Osteoblast (primary cell): ENCODE data around the gene ANKRD33B. TPM values are rescaled to one million over a fixed set of nuclear protein-coding genes. Genes with fewer than 3 reads are reported as not detected.

ENCODE experiments used
- DNase-seq: peaks from one replicate; pipeline ENCODE4 v3.0.0; 2011; ENCODE audit warnings: low spot score, mixed read lengths; ENCODE audit not compliant: insufficient read length; ENCODE audit errors: missing footprints
- H2AFZ ChIP-seq: 2 replicates; pipeline ENCODE4 v1.6.0; 2011; ENCODE audit warnings: mild to moderate bottlenecking, low read length
- H3K27ac ChIP-seq: 2 replicates; pipeline ENCODE4 v1.5.1; 2011; ENCODE audit warnings: mild to moderate bottlenecking, low read depth, low read length, moderate library complexity
- H3K27me3 ChIP-seq: 2 replicates; pipeline ENCODE4 v1.6.0; 2012; ENCODE audit warnings: mild to moderate bottlenecking, control low read depth, inconsistent platforms, low read length, moderate library complexity; ENCODE audit not compliant: insufficient read depth
- H3K36me3 ChIP-seq: 2 replicates; pipeline ENCODE4 v1.5.1; 2011; ENCODE audit warnings: mild to moderate bottlenecking, low read length, control low read depth, moderate library complexity; ENCODE audit not compliant: insufficient read depth
- H3K4me1 ChIP-seq: 2 replicates; pipeline ENCODE4 v1.5.1; 2011; ENCODE audit warnings: mild to moderate bottlenecking, low read length, control low read depth, moderate library complexity; ENCODE audit not compliant: insufficient read depth
- H3K4me2 ChIP-seq: 2 replicates; pipeline ENCODE4 v1.6.0; 2011; ENCODE audit warnings: mild to moderate bottlenecking, low read length; ENCODE audit not compliant: insufficient read depth
- H3K4me3 ChIP-seq: fragments of 200-600 bp; sonication (generic); 3 replicates; pipeline ENCODE4 v1.5.1; 2012; ENCODE audit warnings: mild to moderate bottlenecking, low read length, inconsistent platforms; ENCODE audit not compliant: insufficient read depth
- H3K79me2 ChIP-seq: 2 replicates; pipeline ENCODE4 v1.6.0; 2012; ENCODE audit warnings: mild to moderate bottlenecking, low read length, control low read depth, inconsistent platforms; ENCODE audit not compliant: insufficient read depth
- H3K9me3 ChIP-seq: 2 replicates; pipeline ENCODE4 v1.5.1; 2011; ENCODE audit warnings: low read depth, low read length, control low read depth
- H4K20me1 ChIP-seq: 2 replicates; pipeline ENCODE4 v1.6.0; 2012; ENCODE audit warnings: mild to moderate bottlenecking, low read length, control low read depth; ENCODE audit not compliant: insufficient read depth
- CTCF ChIP-seq: IDR thresholded peaks from 2 replicates; pipeline ENCODE4 v1.5.1; 2011; ENCODE audit warnings: mild to moderate bottlenecking, low read depth, low read length, moderate library complexity; ENCODE audit errors: extremely low read depth
- total RNA-seq: library from RNA; depleted of rRNA; stranded (reverse); fragments of >200 nt; gene quantifications from 2 replicates; pipeline ENCODE4 v1.2.3, GENCODE V29; 2012

Gene ANKRD33B
- total RNA-seq, 1 donor: 5.1 TPM

DNA sequence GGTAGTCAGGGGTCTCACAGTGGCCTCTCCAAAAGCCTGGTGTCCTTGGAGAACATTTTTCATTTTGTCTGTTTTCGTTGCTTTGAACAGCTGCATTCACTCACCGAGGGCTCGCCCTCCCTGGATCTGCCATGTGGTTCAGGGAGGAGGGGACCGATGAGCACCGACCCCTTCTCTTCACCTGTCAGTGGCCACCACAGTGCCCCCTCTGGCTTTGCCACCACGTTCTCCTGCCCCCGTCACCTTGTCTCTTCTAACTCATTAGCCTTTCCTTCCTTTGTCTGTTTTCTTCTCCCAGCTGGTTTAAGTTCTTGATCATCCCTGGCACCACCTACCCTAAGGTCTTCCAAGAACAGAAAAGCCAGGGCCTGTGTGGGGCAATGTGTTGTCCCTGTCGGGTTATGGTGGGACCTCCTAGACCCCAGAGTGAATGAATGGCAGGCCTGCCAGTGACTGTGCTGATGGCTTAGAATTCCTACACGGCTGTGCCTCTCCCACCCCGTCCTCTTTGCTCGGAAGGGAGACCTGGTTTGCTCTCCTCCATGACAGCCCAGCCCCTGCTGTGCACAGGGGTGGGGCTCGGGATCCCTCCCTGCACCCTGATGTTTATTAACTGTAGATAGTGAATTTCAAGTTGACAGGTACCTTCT is 90.0 kb downstream of the ANKRD33B start:
- H3K4me2 ChIP-seq: no peak overlapping the region
- no peak overlapping the region for H2AFZ ChIP-seq
- H3K27ac ChIP-seq: no peak overlapping the region
- no peaks in the 10 kb centered on the region for H3K27me3 ChIP-seq
- H3K9me3 ChIP-seq: no peaks in the 10 kb centered on the region
- no peaks in the 10 kb centered on the region for H4K20me1 ChIP-seq
- TF ChIP-seq CTCF: no peak
- H3K36me3 ChIP-seq: no peaks in the 10 kb centered on the region
- H3K79me2 ChIP-seq: no peaks in the 10 kb centered on the region
- H3K4me3 ChIP-seq: no peak overlapping the region
- no peaks in the 10 kb centered on the region for H3K4me1 ChIP-seq
- DNase-seq: no peak

DNA sequence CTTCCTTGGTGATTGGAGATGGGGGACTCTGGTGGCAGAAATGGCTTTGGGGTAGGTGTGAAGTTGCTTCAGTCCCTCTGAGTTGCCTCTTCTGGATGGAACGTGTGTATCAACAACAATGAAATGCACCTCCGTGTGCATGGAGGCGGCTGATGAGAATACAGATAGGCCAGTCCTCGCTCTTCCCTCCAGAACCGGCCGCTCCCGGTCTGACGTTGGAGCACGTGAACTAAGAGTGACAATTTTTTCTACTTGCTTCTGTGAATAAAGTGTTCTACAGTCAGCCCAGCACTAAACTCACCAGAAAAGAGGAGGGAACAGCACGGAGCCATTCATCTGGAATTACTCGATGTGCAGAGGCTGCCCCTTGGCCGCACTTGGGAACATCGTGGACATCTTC is 90.7 kb downstream of the ANKRD33B start:
- Histone ChIP-seq H4K20me1 (no peaks in the 10 kb centered on the region), H3K4me3 (no peak overlapping the region), H3K9me3 (no peaks in the 10 kb centered on the region), H3K27me3 (no peaks in the 10 kb centered on the region), H3K4me2 (no peak overlapping the region), H3K27ac (no peak overlapping the region), H2AFZ (no peak overlapping the region), H3K36me3 (no peaks in the 10 kb centered on the region), H3K4me1 (no peaks in the 10 kb centered on the region), H3K79me2 (no peaks in the 10 kb centered on the region)
- no peak for DNase-seq
- no peak for TF ChIP-seq CTCF

GRCh38 chr5:10655161-10655971 is 91.5 kb downstream of the ANKRD33B start:
- Histone ChIP-seq H3K36me3 (no peaks in the 10 kb centered on the region), H4K20me1 (no peaks in the 10 kb centered on the region)
- DNase-seq: no peak

More at GRCh38 chr5:10655161-10655971, 91.5 kb downstream of the ANKRD33B start:
- no peak overlapping the region for H3K4me3 ChIP-seq
- TF ChIP-seq CTCF: no peak
- no peak overlapping the region for H3K4me2 ChIP-seq
- H3K79me2 ChIP-seq: no peaks in the 10 kb centered on the region
- no peaks in the 10 kb centered on the region for H3K4me1 ChIP-seq
- H3K27me3 ChIP-seq: no peaks in the 10 kb centered on the region
- H3K9me3 ChIP-seq: no peaks in the 10 kb centered on the region
- no peak overlapping the region for H2AFZ ChIP-seq
- H3K27ac ChIP-seq: no peak overlapping the region
